HG02885 (cell line): ENCODE data around the gene LAMTOR2.

Experiments
- ATAC-seq: cut with Tn5 transposase; IDR thresholded peaks from one replicate; pipeline ENCODE4 v1.9.1; 2021; ENCODE audit warnings: mild to moderate bottlenecking; ENCODE audit not compliant: unreplicated experiment, poor library complexity

The LAMTOR2 gene

DNA sequence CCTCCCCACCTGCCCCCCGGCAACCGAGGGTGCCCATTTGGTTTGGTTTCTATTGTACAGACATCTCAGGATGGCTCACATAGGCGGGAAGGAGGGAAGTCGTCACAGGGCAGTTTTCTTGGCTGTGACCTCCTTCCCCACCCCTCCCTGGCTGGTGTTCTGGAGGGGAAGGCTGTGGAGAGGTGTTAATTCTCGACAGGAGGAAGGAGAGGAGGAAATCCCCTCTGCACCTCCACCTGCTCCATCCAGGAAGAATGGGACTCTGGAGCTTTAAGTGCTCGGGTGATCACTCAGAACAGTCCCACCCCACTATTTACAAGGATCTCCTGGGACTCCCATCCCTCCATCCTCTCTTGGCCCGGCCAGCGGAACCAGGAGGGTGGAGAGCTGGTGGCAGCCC, 20.1 kb downstream of the LAMTOR2 start:
- ATAC-seq, result no peak

GRCh38 chr1:156075162-156075561, 20.6 kb downstream of the LAMTOR2 start:
- no peak for ATAC-seq

DNA sequence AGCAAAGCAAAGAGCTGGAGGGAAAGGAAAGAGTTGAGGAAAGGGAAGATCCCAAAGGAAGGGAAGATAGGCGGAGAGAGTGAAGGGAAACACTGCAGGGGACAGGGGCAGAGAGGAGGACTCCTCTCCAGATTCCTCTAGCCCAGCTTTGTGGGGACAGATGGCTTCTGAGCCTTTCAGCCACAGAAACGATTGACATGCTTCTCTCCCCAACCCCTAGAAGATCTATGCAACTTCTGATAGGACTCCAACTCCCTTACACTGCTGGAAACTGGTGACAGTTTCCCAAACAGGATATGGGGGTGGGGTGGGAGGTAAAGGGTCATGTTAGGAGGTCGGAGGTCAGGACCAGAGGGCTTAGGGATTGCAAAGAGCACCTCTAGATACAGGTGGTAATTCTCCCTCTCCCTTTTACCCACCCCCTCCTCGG, 21.2 kb downstream of the LAMTOR2 start:
- ATAC-seq, result no peak

DNA sequence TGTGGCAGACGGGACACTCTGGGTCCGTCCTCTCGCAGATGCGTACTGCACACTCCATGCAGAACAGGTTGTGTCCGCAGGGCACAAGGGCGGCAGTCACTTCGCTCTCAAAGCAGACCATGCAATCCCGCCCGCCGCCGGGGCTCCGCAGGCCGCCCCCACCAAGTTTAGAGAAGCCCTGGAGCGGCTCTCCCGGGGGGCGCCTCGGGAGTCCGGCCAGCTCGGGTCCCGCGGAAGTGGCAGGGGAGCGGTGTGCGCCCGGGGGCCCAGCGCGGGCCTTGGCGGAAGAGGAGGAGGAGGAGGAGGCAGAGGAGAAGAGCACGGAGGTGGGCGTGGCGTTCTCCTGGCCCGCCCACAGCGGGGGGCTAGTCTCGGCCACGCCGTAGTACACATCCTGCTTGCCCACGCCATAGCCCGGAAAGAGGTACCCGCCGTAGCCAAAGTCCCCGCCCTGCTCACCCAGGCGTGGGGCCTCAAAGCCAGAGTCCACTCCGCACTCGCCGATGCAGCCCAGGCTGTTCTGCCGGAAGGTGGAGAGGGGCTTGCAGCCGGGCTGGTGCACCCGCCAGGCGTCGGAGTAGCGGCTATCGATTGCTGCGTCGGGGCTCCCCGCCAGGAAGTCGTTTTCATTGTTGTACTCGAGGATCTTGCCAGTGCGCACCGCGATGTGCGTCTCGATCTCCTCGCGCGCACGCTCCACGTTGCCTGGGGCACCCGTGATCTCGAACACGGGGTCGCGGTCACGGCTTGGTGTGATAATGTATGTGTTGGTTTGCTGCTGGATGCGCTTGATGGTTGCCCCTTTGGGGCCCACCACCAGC, 22.2 kb downstream of the LAMTOR2 start:
- peak; percentile 78 for ATAC-seq

- ATAC-seq, result no peak
Measured at GRCh38 chr1:156077430-156077760, 22.8 kb downstream of the LAMTOR2 start.

DNA sequence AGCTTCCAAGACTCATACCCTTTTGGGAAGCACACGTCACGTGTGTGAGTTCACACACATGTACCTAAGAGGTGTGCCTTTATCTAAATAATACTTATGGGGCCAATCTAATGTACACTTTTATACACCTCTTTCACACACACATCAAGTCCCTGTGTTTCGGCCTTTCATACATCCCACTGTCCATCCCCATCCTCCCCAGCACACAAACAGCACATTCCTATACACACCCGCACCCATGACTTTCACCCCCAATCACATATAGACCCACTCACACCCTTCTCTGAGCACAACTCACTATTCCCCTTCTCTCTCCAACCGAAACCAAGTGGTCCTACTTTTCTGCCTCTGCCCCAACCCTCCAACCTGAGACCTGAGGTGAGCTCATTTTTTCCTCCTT, 24.1 kb downstream of the LAMTOR2 start:
- ATAC-seq, result no peak

- no peak for ATAC-seq
Measured at GRCh38 chr1:156079762-156080161, 25.2 kb downstream of the LAMTOR2 start.

GRCh38 chr1:156080241-156080862, 25.8 kb downstream of the LAMTOR2 start:
- ATAC-seq, result no peak

GRCh38 chr1:156080863-156081179, 26.2 kb downstream of the LAMTOR2 start:
- no peak for ATAC-seq

GRCh38 chr1:156081180-156081916, 26.8 kb downstream of the LAMTOR2 start:
- no peak for ATAC-seq

DNA sequence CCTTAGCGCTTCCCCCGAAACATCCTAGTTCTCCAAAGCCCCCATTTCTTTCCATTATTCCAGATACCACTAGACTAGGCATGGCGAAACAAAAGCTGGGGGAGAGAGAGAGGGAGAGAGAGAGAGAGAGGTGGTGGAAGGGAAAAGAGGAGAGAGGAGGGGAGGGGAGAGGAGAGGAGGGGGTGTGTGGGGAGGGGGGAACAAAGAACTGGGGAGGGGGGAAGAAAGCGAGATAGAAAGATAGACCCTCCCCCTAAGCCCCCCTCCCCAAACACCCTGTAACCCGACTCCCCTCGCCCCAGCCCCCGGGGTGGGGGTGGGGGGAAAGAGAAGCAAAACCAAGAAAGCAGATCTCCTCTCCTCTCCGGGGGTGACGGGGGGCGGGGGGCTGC, 27.3 kb downstream of the LAMTOR2 start:
- no peak for ATAC-seq

DNA sequence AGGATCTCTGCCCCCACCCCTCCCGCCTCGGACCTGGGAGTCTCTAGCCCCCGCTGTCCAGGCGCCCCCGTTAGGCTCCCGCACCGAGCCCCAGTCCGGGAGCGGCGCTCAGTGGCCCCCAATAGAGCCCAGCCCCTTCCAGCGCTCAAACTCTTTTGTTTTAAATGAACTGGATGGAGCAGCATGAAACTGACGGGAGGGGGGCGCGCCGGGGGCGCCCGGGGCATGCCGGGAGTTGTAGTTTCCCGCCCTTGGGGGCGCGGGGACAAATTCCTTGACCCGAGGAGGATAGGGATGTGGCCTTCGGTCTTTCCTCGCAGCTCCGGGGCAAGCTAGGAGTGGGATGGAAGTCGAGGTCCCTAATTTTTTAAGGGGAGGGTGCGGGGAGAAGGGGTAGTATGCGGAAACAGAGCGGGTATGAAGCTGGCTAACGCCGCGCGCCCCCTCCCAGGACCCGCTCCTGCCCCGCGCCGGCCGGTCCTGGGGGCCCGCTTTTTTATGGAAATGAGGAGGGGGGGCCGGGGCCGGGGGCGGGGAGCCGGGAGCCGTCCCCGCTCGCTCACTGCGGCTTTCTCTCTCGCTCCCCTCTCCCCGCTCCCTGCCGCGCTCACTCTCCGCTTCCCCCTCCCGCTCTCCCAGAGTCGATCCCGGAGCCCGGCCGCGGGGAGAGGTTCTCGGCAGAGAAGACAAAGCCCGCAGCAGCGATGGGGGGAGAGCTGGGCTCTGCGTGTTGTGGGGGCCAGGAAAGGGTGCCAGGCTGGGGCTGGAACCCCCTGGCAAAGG, 27.9 kb downstream of the LAMTOR2 start, which contains the start of gene MEX3A:
Gene MEX3A (minus strand): TSS at position 157 of the 783 bp plus-strand sequence. CDS start 467 bp downstream, outside the sequence.
- peak; percentile 50 for ATAC-seq

DNA sequence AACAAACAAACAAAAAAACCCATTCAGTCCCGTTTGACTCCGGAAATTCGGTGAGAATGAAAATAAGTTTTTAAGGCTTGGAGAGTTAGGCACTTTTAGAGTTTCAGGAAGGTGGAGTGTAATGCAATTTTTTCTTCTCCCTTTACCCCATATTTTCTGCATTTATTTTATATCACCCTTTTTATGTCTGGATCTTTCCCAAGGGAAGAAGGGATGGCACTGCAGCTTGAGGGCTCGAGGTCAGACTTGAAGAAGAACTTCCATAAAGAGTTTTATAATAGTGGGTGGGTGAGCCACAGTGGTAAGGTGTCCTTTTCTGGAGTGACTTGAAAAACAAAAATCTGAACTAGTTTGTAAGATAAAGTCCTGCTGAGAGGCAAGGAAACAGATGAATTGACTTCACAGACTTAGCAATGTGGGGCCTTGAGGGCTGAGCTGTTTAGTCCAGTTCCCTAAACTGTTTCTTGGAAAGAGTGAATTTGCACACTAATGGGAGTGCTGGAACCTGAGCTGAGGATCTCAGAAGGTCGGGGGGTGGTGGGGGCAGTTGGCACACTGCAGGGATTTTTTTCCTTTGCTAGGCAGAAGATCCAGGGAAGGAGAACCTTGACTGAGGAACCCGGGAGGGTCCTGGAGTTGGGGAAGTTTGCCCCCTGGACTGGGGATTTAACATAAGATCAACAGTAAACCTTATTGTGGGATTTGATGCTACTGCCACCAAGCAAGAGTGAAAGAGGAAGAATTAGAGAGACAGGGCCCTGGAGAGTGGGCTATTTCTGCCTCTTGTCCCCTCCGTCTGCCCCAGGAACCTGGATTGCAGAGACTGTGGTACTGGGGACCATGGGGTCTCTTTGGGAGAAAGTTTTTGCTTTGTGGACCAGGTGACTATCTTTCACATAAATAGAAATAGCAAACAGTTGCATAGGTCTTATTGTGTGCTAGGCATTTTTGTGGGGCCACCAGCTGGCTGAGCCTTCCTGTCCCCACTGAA, 29.5 kb downstream of the LAMTOR2 start:
- ATAC-seq, result no peak

DNA sequence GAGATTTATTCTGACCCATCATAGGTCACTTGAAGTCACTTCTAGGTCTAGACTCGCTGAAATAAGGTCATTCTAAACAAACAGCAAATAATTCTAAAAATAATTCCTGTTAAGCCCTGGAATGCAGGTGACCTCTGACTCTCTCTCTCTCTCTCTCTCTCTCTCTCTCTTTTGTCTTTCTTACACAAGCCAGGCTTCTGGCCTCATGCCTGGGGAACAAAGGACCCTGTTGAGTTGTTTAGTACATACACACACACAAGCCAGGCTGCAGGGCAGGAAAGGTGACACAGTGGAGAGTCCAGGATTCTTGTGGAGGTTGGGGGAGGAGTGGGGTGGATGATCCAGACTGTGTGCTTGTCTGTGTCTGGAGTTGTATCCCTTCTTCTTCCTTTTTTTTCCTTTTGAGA, 31.7 kb downstream of the LAMTOR2 start:
- ATAC-seq, result no peak

DNA sequence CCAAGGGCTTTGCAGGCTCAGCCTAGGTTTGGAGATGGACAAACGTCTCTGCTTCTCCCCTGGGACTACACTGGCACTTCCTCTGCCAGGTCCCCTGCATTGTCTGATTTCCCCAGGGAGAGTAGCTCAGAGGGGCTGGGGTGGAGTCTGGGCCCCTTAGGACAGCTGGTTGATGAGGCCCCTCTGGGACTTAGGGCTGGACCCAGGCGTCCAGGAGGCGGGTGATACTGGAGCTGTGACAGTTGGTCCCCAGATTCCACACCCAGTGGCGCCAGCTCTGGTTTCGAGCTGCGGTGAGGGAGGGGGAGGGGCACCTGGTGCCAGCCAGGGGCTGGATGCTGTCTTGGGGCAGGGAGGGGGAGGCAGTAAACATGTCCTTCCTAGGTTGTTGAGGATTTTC, 35.1 kb downstream of the LAMTOR2 start:
- ATAC-seq, result no peak

DNA sequence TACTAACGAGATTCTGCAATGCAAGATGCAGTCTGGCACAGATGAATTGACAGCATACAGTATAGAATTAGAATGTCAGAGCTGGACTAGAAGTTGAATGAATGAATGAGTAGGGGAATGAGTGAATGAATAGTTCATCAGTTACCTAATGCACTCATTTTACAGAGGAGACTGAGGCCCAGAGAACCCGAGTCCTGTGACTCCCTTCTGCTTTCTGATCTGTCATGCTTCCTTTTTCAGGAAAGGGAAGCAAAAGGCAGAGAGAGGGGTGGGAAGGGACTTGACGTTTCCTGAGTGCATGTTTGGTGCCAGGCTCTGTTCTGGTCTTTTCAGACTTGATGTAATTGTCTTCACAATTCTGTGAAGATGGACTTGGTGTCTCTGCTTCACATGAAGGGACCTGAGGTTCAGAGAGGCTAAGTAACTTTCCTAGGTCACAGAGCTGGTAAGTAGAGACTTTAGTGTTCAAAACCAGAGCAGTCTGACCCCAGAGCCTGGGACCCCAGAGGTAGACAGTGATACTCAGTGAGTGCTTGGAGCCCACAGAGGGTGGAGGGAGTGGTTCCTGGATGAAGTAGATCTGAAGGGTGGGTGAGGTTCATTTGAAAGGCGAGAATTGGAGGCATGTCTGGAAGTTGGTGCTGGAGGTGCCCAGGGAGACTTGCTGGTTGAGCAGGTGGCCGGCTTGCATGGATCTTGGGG, 35.7 kb downstream of the LAMTOR2 start:
- no peak for ATAC-seq

- ATAC-seq, result no peak
Measured at GRCh38 chr1:156090840-156091188, 36.2 kb downstream of the LAMTOR2 start.

DNA sequence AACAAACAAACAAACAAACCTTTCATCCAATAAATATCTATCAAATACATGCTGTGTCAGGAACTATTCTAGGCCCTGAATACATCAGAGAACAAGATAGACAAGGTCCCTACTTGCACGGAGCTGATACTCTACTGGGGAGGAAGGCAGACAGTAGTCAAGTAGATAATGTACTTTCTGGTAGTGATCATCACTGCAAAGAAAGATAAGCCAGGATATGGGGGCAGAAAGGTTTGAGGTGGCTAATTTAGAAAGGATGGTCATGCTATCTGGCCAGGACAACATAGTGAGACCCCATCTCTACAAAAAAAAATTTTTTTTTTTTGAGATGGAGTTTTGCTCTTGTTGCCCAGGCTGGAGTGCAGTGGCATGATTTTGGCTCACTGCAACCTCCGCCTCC, 37.0 kb downstream of the LAMTOR2 start:
- ATAC-seq, result no peak

- ATAC-seq, result no peak
Measured at GRCh38 chr1:156095906-156096508, 41.4 kb downstream of the LAMTOR2 start.
